OCI-LY7 (cell line): ENCODE data around the gene ZNF775. TPM values are rescaled to one million over a fixed set of nuclear protein-coding genes. Genes with fewer than 3 reads are reported as not detected.

Source experiments
- BruUV-seq: library from RNA; stranded (reverse); fragments of 400-500 nt; replicated peaks from 2 replicates; lab custom pipeline; 2021; lab: Mats Ljungman, UMichigan
- CTCF ChIA-PET: fragments of 300-600 bp; sonication (Branson Sonifier 250); formaldehyde crosslinking; loops from one replicate; lab custom pipeline; 2022; ENCODE audit warnings: antibody characterized with exemption; ENCODE audit not compliant: unreplicated experiment; lab: Charles Lee
- POLR2A ChIA-PET: fragments of 300-600 bp; sonication (Branson Sonifier 250); formaldehyde crosslinking; loops from one replicate; lab custom pipeline; 2022; ENCODE audit warnings: antibody characterized with exemption; lab: Charles Lee
- DNase-seq: peaks from one replicate; pipeline ENCODE4 v3.0.0-alpha.2; 2015; ENCODE audit warnings: low spot score
- H2AFZ ChIP-seq: fragments of 200-600 bp; sonication (generic), shearing (Covaris generic); 2 replicates; pipeline ENCODE4 v1.6.1; 2014; ENCODE audit warnings: mild to moderate bottlenecking, antibody characterized with exemption, low read length, moderate library complexity
- H3K27ac ChIP-seq: fragments of 200-600 bp; sonication (generic); 2 replicates; pipeline ENCODE4 v1.5.1; 2014; ENCODE audit warnings: mixed run types, low read depth, mild to moderate bottlenecking, moderate library complexity, low read length, inconsistent platforms; ENCODE audit not compliant: poor library complexity, severe bottlenecking
- H3K36me3 ChIP-seq: fragments of 200-600 bp; sonication (generic); 2 replicates; pipeline ENCODE4 v1.6.1; 2014; ENCODE audit warnings: mild to moderate bottlenecking, antibody characterized with exemption, low read length, moderate library complexity, mixed read lengths; ENCODE audit not compliant: insufficient read depth
- H3K4me1 ChIP-seq: fragments of 200-600 bp; sonication (generic); 2 replicates; pipeline ENCODE4 v1.5.1; 2014; ENCODE audit warnings: mild to moderate bottlenecking, low read length; ENCODE audit not compliant: insufficient read depth, poor library complexity, severe bottlenecking
- H3K4me2 ChIP-seq: fragments of 200-600 bp; sonication (generic); 2 replicates; pipeline ENCODE4 v1.6.1; 2014; ENCODE audit warnings: mild to moderate bottlenecking, low read length
- H3K4me3 ChIP-seq: fragments of 200-600 bp; sonication (generic); 2 replicates; pipeline ENCODE4 v1.5.1; 2014; ENCODE audit warnings: mild to moderate bottlenecking, low read depth, low read length; ENCODE audit not compliant: poor library complexity, severe bottlenecking
- H3K79me2 ChIP-seq: fragments of 200-600 bp; sonication (generic); 2 replicates; pipeline ENCODE4 v1.6.1; 2016; ENCODE audit warnings: low read depth, mild to moderate bottlenecking, low read length, moderate library complexity, mixed read lengths; ENCODE audit not compliant: insufficient read depth
- H3K9me2 ChIP-seq: fragments of 200-600 bp; sonication (generic); 2 replicates; pipeline ENCODE4 v1.6.1; 2016; ENCODE audit warnings: mild to moderate bottlenecking, low read length, mixed read lengths; ENCODE audit not compliant: insufficient read depth
- H3K9me3 ChIP-seq: fragments of 200-600 bp; sonication (generic); 2 replicates; pipeline ENCODE4 v1.6.1; 2014; ENCODE audit warnings: mild to moderate bottlenecking, mixed run types, low read length, mixed read lengths
- H4K20me1 ChIP-seq: fragments of 200-600 bp; sonication (generic); 2 replicates; pipeline ENCODE4 v1.6.1; 2014; ENCODE audit warnings: mild to moderate bottlenecking, antibody characterized with exemption, low read length, moderate library complexity, mixed read lengths; ENCODE audit not compliant: insufficient read depth
- EZH2phosphoT487 ChIP-seq: fragments of 200-600 bp; sonication (generic); IDR thresholded peaks from 2 replicates; pipeline ENCODE4 v1.6.1; 2018; ENCODE audit warnings: low read depth, borderline replicate concordance, mild to moderate bottlenecking, mixed run types, antibody characterized with exemption, low read length, moderate library complexity, mixed read lengths
- intact Hi-C: fragments of 100-400 bp; cut with micrococcal nuclease; formaldehyde crosslinking; loops from one replicate; pipeline ENCODE4 v1.10.0; 2022; ENCODE audit not compliant: unreplicated experiment
- total RNA-seq, 2 experiments: library from RNA; depleted of rRNA in 1 of 2; stranded (reverse); fragments of >200 nt in 1 of 2; shearing (Covaris generic) in 1 of 2; gene quantifications; 2 replicates each; pipeline ENCODE4 v1.2.3, GENCODE V29; 2014 to 2022
- TF ChIP-seq, protein P1 (sequence below): fragments of 200-600 bp; sonication (generic); conservative IDR thresholded peaks from 2 replicates; pipeline ENCODE4 v1.5.1; 2014; ENCODE audit warnings: mild to moderate bottlenecking, antibody characterized with exemption, low read length, moderate library complexity, mixed read lengths

Gene ZNF775
- total RNA-seq, 2 experiments from 2014 or later: 4.7 to 6.5 TPM

DNA sequence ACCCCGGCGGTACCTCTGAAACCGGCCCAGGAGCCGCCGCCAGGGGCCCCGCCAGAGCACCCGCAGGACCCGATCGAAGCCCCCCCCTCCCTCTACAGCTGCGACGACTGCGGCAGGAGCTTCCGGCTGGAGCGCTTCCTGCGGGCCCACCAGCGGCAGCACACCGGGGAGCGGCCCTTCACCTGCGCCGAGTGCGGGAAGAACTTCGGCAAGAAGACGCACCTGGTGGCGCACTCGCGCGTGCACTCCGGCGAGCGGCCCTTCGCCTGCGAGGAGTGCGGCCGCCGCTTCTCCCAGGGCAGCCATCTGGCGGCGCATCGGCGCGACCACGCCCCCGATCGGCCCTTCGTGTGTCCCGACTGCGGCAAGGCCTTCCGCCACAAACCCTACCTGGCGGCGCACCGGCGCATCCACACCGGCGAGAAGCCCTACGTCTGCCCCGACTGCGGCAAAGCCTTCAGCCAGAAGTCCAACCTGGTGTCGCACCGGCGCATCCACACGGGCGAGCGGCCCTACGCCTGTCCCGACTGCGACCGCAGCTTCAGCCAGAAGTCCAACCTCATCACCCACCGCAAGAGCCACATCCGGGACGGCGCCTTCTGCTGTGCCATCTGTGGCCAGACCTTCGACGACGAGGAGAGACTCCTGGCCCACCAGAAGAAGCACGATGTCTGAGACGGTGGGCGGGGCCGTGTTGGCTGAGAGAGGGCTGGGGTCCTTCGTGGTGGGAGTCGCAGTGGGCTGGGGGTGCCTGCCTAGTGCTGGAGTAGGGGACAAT is 6.7 kb upstream of the ZNF775 start:
- H2AFZ ChIP-seq: no peak overlapping the region
- no peaks in the 10 kb centered on the region for H3K9me3 ChIP-seq
- no peak overlapping the region for H3K27ac ChIP-seq
- BruUV-seq: no TSS peak
- no peaks in the 10 kb centered on the region for H3K36me3 ChIP-seq
- intact Hi-C loops: loop anchor here (10.0 kb wide), 2 partner anchors 508 to 602 kb away; partner anchors contain the start of gene KCNH2
- H3K4me3 ChIP-seq: no peak overlapping the region
- TF ChIP-seq, protein P1, sequence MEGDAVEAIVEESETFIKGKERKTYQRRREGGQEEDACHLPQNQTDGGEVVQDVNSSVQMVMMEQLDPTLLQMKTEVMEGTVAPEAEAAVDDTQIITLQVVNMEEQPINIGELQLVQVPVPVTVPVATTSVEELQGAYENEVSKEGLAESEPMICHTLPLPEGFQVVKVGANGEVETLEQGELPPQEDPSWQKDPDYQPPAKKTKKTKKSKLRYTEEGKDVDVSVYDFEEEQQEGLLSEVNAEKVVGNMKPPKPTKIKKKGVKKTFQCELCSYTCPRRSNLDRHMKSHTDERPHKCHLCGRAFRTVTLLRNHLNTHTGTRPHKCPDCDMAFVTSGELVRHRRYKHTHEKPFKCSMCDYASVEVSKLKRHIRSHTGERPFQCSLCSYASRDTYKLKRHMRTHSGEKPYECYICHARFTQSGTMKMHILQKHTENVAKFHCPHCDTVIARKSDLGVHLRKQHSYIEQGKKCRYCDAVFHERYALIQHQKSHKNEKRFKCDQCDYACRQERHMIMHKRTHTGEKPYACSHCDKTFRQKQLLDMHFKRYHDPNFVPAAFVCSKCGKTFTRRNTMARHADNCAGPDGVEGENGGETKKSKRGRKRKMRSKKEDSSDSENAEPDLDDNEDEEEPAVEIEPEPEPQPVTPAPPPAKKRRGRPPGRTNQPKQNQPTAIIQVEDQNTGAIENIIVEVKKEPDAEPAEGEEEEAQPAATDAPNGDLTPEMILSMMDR: no peak
- TF ChIP-seq EZH2phosphoT487: no peak
- POLR2A ChIA-PET: no interaction called here
- H4K20me1 ChIP-seq: no peaks in the 10 kb centered on the region
- H3K4me2 ChIP-seq: no peak overlapping the region
- no peak for DNase-seq
- H3K79me2 ChIP-seq: no peaks in the 10 kb centered on the region
- peaks cover 62% of the 10 kb centered on the region for H3K4me1 ChIP-seq
- CTCF ChIA-PET: no interaction called here
- H3K9me2 ChIP-seq: no peaks in the 10 kb centered on the region

DNA sequence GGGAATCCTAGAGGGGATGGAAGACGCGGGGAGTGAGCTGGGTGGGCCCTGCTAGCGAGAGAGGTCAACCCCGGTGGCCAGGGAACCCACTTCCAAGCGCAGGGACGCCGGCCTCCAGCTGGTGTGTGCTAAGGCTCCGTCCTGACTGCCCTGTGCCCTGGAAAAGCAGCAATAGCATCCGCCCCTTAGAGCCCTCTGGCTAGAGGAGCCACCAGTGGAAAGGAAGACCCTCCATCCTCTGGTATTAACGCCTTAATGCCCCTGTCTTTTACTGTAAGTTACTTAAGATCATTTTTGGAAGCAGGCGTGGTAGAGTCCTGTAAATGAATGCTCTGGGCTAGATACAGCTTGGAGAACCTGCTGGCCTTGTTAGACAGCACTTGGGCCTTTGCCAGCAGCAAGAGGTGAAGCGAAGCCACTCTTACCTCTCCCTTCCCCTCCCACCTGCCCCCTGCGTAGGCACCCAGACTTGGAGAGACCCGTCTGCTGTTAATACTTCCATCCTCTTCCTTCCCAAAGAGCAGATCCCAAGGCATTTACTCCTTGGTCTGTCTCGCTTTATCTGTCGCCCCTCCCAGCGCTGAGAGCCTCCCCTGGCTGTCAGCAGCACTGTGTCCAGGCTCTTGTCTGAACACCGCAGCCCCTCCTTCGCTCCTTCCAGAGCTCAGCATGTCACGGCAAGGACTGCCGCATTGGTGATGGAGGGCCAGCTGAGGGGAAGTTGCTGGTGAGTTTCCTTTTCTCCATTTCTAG is 5.9 kb upstream of the ZNF775 start:
- H3K79me2 ChIP-seq: no peaks in the 10 kb centered on the region
- no peak overlapping the region for H3K27ac ChIP-seq

More for the DNA sequence above, 5.9 kb upstream of the ZNF775 start:
- Histone ChIP-seq H3K4me3 (no peak overlapping the region), H2AFZ (no peak overlapping the region), H3K9me3 (no peaks in the 10 kb centered on the region), H3K4me1 (peaks cover 62% of the 10 kb centered on the region), H4K20me1 (no peaks in the 10 kb centered on the region), H3K36me3 (no peaks in the 10 kb centered on the region), H3K9me2 (no peaks in the 10 kb centered on the region), H3K4me2 (peak overlapping the region; percentile 18; the same call in 1 of the 2 replicates)
- no TSS peak for BruUV-seq
- DNase-seq: peak; percentile 45
- POLR2A ChIA-PET: interaction anchor here (2.8 kb wide), 1 partner anchor 33 kb away, joined by 10 read pairs; a partner anchor contains a TSS
- CTCF ChIA-PET: no interaction called here
- intact Hi-C loops: loop anchor here (10.0 kb wide), 2 partner anchors 508 to 602 kb away; partner anchors contain the start of gene KCNH2
- no peak for TF ChIP-seq EZH2phosphoT487
- TF ChIP-seq, protein P1: no peak
